ENCODE data around the gene TMEM131L.

DNA sequence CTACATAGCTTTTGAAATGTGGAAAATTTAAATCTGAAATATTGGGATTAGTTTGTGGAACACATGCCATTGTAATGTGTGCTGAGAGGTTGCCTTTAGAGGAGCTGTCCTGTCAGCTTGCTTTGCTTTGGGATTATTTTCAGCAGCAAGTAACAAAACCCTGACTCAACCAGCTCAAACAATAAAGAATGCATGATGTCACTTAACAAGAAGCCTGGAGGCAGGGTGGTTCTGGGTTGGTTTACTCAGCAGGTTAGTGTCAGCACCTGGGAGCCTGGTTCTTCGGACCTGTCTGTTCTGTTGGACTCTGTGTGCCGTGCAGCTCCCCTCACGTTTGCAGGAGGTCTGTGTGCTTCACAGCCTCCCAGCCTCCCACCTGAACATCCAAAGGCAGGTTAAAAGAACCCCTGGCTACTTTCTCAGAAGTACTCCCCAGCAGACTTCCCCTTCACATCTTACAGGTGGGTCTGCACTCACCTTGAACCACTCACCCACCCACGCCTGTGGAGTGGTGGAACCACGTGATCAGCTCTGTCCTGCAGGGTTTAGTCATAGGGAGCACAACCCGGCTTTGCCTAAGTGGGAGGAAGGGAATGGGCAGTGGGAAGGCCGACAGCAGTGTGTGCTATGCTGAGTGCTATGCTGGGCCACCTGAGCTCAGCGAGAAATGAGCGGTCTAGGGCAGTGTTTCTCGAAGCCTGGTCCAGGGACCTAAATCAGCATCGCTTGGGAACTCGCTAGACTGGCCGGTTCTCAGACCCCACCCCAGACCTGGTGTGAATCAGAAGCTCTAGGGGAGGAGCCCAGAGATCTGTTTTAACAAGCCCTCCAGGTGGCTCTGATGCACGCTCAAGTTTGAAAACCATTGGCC, 20.4 kb downstream of the TMEM131L start:
- TF ChIP-seq CTCF (IDR thresholded peaks at IDR 0.05; ENCODE audit: low read depth, low read length, missing input control) (no peak), EGR1 (IDR thresholded peaks at IDR 0.05; ENCODE audit: low read depth in 2 of 2) (no peak), RAD21 (IDR thresholded peaks at IDR 0.05) (no peak), REST (IDR thresholded peaks at IDR 0.05) (no peak), YY1 (IDR thresholded peaks at IDR 0.05) (no peak), JUND (IDR thresholded peaks at IDR 0.05) (no peak), ATF3 (IDR thresholded peaks at IDR 0.05) (no peak), GABPA (IDR thresholded peaks at IDR 0.05 in 1 of 2, conservative IDR thresholded peaks at IDR 0.05 in 1 of 2) (no peak), SP1 (IDR thresholded peaks at IDR 0.05) (no peak), NR2F2 (IDR thresholded peaks at IDR 0.05) (no peak), TAF1 (conservative IDR thresholded peaks at IDR 0.05) (no peak), FOXA1 (IDR thresholded peaks at IDR 0.05) (no peak)
- TF ChIP-seq, protein P1, sequence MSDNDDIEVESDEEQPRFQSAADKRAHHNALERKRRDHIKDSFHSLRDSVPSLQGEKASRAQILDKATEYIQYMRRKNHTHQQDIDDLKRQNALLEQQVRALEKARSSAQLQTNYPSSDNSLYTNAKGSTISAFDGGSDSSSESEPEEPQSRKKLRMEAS (IDR thresholded peaks at IDR 0.05): no peak
- TF ChIP-seq, protein P2, sequence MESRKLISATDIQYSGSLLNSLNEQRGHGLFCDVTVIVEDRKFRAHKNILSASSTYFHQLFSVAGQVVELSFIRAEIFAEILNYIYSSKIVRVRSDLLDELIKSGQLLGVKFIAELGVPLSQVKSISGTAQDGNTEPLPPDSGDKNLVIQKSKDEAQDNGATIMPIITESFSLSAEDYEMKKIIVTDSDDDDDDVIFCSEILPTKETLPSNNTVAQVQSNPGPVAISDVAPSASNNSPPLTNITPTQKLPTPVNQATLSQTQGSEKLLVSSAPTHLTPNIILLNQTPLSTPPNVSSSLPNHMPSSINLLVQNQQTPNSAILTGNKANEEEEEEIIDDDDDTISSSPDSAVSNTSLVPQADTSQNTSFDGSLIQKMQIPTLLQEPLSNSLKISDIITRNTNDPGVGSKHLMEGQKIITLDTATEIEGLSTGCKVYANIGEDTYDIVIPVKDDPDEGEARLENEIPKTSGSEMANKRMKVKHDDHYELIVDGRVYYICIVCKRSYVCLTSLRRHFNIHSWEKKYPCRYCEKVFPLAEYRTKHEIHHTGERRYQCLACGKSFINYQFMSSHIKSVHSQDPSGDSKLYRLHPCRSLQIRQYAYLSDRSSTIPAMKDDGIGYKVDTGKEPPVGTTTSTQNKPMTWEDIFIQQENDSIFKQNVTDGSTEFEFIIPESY (IDR thresholded peaks at IDR 0.05): no peak
